Smooth muscle cell of the brain vasculature (primary cell): ENCODE results near the gene UBE2E1.

ENCODE experiments used
- DNase-seq: peaks from one replicate; pipeline ENCODE4 v3.0.0-alpha.2; 2012; ENCODE audit warnings: low read depth, low spot score

The UBE2E1 gene

DNA sequence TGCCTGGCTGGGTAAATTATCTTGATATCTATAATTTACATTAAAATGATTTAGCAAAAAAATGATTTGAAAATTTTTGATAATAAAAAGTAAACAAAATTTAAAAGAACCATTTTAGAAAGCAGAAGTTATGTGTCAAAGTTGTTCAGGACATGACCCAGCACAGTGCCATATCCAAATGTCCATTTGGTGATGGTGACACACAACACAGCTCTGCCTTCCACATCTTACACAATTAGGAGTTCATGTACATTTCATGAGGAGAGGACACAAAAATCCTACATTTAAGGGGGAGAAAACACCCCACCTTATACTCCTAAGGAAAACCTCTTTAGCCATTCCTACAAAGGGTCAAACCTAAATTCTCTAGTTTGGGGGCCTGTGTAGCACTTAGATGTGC, 10.7 kb upstream of the UBE2E1 start:
- DNase-seq = no peak

DNA sequence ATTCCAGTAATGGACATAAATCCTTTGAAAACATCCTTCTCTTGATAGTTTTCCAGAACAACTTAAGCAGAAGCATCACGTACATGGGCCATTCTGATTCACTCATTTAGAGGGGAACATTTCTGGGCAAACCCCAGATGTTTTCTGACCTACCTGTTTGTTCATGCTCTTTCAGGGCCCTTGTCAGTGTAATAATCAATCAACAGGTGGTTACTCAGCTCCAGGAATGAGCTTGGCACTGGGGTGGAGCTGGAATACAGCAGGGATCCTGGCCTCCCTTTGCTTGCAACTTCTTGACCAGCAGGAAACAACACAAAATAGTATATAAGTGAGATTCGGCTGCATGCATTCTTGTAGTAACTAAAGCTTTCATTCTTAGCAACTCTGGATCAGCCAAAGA, 9.2 kb upstream of the UBE2E1 start:
- no peak for DNase-seq

DNA sequence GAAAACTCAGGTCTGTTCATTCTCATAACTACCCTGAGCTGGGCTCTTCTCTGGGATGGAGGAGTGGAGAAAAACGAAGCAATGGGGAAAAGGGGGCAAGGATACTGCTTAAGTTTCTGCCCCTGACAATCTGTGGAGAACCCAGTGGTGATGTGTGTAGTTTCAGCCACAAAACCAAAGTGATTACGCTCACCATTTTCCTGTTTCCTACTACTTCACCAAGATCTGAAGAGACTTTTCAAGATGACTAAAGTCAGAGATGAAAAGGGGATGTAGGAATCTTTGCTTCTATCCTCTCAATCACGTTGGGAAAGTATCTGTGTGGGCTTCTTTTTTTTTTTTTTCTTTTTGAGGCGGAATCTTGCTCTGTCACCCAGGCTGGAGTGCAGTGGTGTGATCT, 8.3 kb upstream of the UBE2E1 start:
- no peak for DNase-seq

DNA sequence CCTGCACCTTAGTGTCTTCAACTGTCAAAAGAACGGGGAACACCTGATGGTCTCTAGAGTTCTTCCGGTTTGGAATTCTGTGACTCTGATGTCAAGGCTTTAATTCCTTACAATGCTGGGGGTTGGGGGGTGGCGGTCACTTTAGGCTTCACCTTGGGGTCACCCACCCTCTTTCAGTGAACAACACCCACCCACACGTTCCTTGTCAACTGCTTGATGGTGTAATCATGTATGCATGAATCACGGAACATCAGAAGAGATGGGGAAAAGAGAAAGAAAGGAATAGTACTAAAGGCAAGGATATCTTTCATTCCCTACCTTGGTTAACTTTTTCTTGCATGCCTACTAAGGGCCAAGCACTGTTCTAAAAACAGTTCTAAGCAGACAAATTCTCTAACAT, 7.3 kb upstream of the UBE2E1 start:
- no peak for DNase-seq

DNA sequence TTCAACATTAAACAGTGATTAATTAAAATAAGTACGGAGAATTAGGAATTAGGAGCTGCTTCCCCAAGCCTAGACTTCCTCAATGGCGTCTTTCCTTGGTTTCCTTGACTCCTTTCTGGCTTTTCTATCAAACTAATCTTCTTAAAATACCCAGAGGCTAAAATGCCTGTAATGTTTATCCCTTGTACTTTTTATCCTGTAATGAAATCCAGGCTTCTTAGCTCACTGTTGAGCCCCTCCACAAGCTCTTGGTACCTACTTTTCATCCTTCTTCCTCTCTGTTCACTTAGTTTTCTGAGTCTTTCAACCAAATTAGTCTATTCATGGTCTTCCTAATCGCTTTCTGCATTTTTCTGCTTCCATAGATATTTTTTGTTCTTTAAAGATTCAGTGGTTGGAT, 6.9 kb upstream of the UBE2E1 start:
- DNase-seq = no peak

DNA sequence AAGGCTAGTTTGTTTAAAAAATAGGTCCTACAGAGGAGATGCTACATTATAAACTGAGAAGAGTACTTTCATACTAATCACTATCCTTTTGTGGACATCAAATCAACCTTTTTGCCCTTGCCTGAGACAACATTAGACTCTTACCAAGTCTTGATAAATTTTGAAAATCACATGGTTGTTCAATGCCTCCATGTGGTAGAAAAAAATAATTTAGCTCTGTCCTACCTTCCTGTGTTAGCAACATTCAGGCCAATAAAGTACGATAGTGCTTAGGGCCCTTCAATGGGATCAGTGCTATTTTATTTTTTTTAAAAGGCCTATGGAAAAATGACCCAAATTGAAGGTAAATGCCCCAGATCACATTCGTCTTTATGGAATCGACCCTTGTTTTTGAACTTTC, 5.0 kb upstream of the UBE2E1 start:
- no peak for DNase-seq

DNA sequence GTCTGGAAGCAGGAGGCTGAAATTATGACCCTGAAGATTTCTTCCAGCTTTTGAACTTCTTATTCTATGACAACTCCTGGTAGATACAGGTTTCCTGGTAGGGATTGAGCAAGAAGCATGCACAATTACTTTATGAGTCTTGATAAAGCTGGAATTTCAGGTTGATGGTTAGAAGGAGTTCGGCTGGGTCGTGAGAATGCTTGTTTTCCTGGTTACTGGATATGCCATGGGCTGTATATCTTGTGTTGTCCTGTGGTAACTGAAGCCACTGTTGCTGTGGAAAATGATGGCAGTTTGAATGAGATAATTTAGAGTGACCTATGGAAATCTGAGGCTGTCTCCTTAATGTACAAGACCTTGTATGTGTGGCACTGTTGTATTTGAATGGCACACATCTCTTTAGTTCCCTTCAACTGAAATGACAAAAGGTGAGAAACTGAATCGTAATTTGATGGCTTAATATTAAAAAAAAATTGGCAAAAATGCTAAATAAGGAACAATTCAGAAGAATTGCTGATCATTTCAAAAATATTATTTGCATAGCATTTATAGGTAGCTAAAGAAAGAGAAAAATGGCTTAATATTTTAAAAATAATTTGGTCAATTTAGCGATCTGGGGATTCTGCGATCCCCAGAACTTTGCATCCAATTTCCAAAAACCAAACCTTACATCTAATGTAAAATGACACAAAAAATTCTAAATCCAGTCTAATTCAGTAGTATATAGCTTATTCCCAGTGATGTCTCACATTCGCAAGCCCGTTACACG, 1.1 kb upstream of the UBE2E1 start:
- DNase-seq = no peak

DNA sequence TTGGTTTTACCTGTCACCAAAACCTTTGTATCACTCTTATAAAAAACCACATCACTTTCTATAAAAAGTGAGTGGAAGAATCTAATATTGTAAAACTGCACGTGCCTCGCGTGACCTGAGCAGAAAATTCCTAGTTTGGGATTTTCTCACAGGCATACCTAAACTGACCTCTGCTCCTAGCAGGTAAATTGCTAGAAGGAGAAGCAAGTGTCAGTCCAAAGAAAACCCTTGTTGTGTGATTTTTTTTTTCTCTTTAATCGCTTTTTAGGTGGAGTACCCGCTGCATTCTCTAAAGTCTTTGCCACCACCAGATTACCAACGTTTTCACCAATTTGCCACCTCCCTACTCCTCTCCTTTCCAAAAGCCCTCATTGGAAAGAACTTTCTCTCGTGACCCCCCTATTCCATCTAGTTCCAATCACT, 534 bp upstream of the UBE2E1 start:
- no peak for DNase-seq

DNA sequence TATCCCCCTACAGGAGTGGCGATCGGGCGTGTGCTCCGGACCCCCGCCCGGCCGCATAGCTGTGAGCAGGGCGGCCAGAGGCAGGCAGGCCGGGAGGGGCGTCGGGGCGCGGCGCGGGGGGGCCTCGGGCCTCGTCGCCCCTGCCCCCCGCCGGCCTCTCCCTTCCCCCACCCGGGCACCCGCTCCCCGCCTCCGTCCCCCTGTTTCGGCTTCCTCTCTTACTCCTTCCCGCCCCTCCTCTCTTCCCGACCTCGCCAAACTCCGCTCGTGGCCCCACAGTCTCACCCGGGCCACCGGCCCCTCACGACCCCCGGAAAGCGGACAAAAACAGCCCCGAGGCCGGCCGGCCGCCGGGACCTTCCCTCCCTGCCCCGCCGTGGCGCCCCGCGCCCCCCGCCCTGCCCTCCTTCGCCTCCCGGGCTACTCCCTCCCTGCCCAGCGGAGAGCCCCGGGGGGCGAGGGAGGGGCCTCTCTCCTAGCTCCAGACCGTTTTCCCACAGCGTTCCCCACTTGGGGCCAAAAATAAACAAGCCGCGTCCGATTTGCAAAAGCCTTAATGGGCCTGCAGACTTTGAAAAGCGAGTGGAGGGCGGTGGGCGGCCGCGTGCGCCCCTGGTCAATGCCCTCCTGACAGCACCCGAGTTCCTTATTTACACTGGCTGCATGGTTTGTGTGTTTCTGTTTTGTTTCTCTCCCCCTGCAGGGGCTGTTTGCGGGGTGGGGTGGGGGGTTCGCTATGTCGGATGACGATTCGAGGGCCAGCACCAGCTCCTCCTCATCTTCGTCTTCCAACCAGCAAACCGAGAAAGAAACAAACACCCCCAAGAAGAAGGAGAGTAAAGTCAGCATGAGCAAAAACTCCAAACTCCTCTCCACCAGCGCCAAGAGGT, 1.0 kb downstream of the UBE2E1 start:
- DNase-seq = no peak

DNA sequence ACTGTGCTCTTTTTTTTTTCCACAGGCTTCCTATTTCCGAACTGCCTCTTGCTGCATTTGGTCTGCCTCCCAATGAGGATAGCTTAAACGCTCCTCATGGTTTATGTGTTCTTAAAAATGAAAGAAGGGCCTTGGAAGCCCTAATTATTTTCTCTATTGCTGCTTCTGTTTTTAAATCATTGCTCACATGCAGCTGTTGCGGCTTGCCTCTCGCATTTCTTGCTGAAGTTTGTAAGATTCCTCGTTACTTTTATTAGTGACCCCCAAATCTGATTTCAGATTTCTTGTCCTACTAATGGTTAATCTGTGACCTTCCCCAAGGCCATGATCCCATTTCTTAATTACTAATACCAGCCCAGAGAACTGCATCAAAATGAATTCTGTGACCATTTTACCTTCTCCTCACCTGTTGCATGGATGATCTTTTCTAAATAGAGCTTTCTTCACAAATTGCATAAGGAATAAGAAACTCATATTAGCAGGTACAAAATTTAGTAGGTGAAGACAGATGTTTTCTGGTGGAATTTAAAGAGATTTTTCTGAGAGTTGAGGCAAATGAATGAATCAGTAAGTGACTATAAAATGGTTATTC, 1.8 kb downstream of the UBE2E1 start:
- no peak for DNase-seq

DNA sequence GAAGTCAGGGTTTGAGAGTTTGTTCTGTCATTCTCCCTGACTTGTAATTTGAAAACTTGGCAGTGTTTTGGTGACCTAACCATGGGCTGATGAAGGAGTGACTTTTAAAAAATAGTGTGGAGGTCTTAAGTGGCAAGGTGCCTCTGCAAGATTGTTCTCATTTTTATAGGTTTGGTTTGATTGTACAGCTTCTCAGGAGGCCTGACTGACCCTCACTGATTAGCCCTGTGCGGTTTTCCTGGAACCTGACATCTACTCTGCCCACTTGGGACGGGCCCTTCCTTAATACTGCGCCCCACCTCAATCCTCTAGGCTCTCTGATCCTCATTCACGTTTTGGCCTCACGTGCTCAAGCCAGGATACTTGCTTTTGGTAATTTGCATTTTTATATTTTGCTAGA, 2.8 kb downstream of the UBE2E1 start:
- DNase-seq = no peak

DNA sequence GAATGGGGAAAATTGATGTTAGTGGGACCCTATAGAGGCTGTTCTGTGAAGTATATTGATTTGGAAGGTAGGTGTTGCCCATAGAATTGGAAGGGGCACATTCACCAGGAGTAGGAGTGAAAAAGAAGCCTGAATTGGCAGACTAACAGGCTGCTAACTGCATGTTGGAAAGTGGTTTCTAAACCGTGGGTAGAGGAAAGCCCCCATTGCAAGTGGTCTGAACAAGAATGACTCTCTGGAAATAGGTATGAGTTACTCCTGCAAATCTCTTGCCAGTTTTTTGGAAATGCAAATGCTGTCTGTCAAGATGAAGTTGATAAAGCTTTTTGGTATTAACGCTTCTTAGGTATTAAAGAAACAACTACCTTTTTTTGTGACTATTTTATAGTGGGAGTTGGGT, 3.5 kb downstream of the UBE2E1 start:
- DNase-seq = no peak

DNA sequence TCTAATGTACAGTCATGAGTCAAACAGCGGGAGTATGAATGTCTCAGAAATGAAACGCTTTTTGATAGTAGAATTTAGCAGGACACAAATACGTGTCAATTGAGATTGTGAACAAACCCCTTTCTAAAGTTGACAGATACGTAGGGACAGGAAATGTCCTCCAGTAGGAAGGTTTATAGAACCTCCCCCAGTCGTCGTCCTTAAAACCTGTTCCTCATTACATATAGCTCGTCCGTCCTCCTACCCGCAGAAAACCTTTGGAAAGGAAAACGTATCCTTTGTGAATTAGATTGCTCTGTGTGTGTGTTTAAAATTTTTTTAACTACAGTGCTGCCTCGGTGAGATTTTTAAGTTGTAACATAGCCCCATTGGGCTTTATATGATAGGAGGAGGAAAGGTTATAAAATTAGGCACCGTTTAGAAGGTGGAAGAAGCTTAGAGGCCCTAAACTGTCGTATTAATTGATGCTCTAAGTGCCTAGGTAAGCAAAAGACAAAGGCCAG, 4.1 kb downstream of the UBE2E1 start:
- DNase-seq = no peak

DNA sequence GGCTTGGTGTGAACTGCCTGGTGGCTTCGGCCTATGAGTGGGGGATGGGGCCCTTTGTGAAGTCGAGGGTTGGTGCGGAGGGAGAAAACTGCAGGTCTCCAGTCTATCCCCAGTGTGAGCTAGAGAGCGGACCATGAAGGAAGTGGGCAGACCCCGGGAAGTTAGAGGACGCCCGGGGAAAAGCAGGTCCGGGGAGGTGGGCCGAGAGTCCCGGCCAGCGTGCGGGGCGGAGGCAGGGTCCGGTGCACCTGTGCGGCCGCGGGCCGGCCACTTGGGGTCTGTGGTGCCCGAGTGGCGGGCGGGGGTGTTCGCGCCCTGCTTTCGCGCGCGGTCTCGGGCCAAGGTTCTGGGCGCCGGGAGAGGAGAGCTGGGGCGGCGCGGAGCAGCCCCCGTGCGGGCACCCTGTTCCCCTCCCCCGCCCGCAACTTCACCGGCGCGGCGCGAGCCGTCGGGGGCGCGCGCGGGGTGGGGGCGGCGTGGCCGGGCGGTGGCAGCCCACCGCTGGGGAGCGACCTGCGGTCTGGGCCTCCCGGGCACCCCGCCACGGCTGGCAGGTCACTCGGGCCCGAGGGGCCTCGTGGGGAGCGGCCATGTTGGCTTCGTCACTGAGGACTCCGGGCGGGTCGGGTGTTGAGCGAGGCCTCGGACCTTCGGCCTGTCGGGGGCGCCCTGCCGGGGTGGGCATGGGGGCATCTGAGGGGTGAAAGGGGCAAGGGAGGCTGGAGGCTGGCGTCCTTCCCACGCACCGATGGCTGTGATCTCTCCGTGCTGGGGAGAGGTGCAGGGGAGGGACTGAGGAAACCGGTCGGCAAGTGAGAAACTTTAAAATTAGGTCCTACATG, 4.8 kb downstream of the UBE2E1 start:
- DNase-seq = no peak

DNA sequence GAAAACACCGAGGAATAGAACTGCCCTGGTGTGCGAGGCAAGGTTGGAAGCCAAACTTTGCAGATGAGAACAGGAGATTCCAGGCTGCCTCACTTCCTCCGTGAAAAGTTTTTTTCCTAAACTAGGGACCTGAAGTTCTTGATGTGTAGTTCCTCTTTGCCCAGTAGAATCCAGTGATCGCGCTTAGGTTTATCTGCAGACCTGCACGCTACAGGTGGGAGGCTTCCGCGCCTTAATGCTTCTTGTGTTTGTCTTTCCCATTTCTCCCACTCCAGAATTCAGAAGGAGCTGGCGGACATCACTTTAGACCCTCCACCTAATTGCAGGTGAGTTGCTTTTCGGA, 5.4 kb downstream of the UBE2E1 start:
- DNase-seq = no peak

DNA sequence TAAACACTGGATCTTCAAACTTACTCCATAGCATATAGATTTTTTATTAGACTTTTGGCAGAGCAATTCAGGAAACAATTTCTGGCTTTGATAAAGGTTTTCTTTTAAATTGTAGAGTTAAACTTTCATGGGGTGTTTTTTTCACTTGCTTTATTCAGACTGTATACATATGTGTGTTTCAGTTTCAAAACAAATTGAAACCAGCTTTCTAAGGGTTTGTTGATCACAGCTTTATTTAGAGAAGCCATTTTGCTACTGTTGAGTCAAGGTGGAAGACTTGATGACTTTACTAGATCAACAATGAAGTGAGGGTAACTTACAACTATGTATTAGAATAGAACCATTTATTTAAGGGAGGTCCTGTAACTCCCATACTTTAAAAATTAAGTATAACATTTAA, 6.2 kb downstream of the UBE2E1 start:
- DNase-seq = no peak

DNA sequence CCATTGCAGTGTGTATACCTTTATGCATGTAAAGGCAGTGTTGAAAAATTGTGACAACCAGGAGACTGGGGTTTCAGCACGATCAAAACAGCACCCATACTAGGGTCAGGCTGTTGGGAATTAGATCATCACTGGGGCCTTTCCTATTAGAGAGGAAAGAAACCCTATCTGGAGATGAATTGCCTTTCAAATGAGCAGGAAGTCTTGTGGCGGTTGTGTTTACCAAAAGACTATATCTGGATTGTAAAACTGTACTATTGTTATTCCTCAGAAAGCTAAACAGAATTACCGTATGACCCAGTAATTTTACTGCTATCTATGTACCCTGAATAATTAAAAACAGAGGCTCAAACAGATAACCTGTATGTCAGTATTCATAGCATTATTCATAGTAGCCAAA, 10.1 kb downstream of the UBE2E1 start:
- no peak for DNase-seq

DNA sequence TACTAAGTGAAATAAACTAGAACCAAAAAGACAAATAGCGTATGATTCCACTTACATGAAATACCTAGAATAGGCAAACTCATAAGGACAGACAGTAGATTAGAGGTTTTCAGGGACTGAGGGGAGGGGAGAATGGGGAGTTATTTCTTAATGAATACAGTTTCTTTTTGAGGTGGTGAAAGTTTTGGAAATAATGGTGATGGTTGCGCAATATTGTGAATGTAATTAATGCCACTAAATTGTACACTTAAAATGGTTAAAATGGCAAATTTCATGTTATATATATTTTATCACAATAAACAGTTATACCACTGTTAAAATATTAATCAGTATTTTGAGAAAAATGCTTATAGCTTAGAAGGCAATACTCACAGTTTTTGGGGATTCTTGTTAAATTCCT, 11.0 kb downstream of the UBE2E1 start:
- DNase-seq = no peak

DNA sequence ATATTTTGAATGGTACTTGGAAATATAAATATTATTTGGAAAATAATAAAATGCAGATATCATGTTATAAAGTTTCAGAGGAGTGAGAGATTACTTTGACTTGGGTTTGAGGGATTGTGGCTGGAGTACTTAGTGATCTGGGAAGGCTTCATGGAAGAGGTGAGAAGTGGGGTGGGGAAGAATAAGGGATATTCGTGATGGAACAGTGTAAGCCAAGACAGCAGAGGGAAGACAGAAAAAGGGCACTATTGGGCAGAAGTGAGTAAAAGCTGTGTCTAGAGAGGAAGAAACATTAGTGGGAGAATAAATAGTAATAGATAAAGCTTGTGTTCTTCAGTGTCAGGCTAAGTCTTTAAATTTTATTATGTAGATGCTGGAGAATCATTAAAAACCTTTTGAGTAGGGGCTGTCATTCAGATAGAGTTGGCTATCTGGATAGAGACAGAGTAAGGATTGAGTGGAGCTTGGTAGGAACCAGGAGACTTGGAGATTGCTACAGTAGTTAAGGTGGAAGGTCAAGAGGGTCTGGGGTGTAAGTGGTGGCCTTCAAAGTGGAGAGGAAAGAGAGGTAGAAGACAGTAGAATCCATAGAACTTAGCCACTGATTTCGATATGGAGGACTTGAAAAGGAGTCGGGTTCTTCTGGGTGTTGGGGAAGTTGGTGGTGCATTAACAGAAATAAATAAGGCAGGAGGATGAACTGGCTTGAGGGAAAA, 11.9 kb downstream of the UBE2E1 start:
- no peak for DNase-seq

DNA sequence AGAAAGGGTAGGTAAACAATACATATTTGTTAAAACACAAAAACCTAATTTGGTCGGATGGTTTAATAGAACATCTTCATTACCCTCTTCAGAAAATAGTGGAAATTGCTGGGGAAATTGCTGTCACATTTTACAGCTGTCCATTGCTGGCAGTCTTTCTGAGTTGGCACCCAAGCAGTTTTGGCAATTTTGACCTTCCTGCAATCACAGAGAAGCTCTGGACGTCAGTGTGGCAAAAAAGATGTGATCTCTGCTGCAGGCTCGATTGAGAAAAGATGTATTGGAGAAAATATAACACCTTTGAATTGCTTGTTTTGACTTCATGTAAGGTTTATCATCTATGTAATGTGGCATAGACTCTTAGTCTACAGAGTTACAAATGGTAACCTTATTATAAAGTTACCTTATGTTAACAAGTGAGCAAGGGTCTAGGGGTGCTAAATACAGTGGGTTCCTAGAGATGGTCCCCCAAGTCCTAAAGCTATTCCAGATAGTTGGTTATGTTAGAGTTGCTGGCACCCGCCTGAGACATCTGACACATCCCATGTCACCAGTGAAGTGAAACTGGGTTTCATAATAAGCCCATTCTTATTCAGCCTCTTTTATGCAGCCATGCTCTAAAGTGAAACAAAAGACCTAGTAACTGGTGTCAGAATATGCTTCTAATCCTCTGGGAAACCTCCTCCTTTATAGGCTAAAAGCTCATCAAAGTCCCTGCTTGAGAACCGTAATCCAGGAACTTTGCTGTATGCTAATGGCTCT, 14.0 kb downstream of the UBE2E1 start:
- DNase-seq = no peak
